ENCODE results near the gene PRCP.

Gene PRCP

GRCh38 chr11:82890002-82890341 is 10.3 kb downstream of the PRCP start:
- Histone ChIP-seq H3K4me1 (ENCODE audit: control insufficient read depth, insufficient read depth, low read length) (no peaks in the 10 kb centered on the region), H3K9me3 (ENCODE audit: control insufficient read depth, low read length) (no peaks in the 10 kb centered on the region), H3K36me3 (ENCODE audit: control insufficient read depth, insufficient read depth, low read length) (no peaks in the 10 kb centered on the region), H3K27me3 (ENCODE audit: control insufficient read depth, insufficient read depth, low read length) (no peaks in the 10 kb centered on the region), H3K9ac (ENCODE audit: low read length) (no peak overlapping the region), H3K4me3 (ENCODE audit: low read length) (no peak overlapping the region)

- no peaks in the 10 kb centered on the region for H3K36me3 ChIP-seq (ENCODE audit: control insufficient read depth, insufficient read depth, low read length)
- H3K9ac ChIP-seq (ENCODE audit: low read length) = no peak overlapping the region
- H3K9me3 ChIP-seq (ENCODE audit: control insufficient read depth, low read length) = no peaks in the 10 kb centered on the region
- H3K4me3 ChIP-seq (ENCODE audit: low read length) = no peak overlapping the region
- no peaks in the 10 kb centered on the region for H3K27me3 ChIP-seq (ENCODE audit: control insufficient read depth, insufficient read depth, low read length)
- H3K4me1 ChIP-seq (ENCODE audit: control insufficient read depth, insufficient read depth, low read length) = no peaks in the 10 kb centered on the region
Observed at GRCh38 chr11:82889133-82890001, 10.9 kb downstream of the PRCP start.

GRCh38 chr11:82883853-82884252 is 16.4 kb downstream of the PRCP start:
- H3K27me3 ChIP-seq (ENCODE audit: control insufficient read depth, insufficient read depth, low read length) = no peaks in the 10 kb centered on the region
- H3K36me3 ChIP-seq (ENCODE audit: control insufficient read depth, insufficient read depth, low read length) = no peaks in the 10 kb centered on the region
- H3K9ac ChIP-seq (ENCODE audit: low read length) = no peak overlapping the region
- H3K9me3 ChIP-seq (ENCODE audit: control insufficient read depth, low read length) = no peaks in the 10 kb centered on the region
- no peaks in the 10 kb centered on the region for H3K4me1 ChIP-seq (ENCODE audit: control insufficient read depth, insufficient read depth, low read length)
- no peak overlapping the region for H3K4me3 ChIP-seq (ENCODE audit: low read length)

DNA sequence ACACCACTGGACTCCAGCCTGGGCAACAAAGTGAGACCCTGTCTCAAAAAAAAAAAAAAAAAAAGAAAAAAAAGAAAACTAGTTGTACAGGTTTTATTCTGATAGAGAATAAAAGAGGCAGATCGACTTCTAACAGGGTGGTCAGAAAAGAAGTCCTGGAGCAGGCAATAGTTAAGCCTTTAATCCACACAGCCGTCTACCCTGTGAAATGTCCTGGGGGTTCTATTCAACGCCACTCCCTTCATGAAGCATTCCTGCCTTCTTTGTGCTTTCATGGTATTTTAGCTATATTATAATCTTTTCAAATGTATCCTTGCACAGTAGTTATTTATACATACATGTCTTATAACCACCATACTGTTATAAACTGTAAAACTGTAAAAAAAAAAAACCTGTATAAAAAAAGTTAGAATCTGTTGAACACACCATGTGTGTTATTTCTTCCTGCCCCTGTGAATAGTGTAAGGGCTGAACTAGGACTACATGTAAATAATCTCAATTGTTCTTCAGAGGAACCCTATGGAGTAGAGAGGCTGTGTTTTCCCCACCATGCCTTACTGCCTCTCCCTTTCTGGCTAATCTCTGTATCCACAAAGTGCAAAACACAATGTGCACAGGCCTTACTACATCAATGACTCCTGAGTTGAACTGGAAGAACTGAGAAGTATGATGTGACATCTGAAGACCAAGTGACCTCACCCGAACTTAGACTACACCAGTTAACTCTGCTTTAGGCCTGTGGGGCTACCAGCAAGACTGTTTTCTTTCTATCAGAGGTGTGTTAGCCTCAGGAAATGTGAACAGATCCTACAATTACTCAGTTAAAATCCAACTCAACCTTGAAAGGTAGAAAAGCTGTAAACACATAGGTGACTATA is 25.3 kb downstream of the PRCP start:
- Histone ChIP-seq H3K36me3 (ENCODE audit: control insufficient read depth, insufficient read depth, low read length) (no peaks in the 10 kb centered on the region), H3K9me3 (ENCODE audit: control insufficient read depth, low read length) (no peaks in the 10 kb centered on the region), H3K9ac (ENCODE audit: low read length) (no peak overlapping the region), H3K4me3 (ENCODE audit: low read length) (no peak overlapping the region), H3K27me3 (ENCODE audit: control insufficient read depth, insufficient read depth, low read length) (no peaks in the 10 kb centered on the region), H3K4me1 (ENCODE audit: control insufficient read depth, insufficient read depth, low read length) (no peaks in the 10 kb centered on the region)

- H3K9me3 ChIP-seq (ENCODE audit: control insufficient read depth, low read length) = no peaks in the 10 kb centered on the region
- no peaks in the 10 kb centered on the region for H3K36me3 ChIP-seq (ENCODE audit: control insufficient read depth, insufficient read depth, low read length)
- no peak overlapping the region for H3K9ac ChIP-seq (ENCODE audit: low read length)
- H3K4me1 ChIP-seq (ENCODE audit: control insufficient read depth, insufficient read depth, low read length) = no peaks in the 10 kb centered on the region
- H3K27me3 ChIP-seq (ENCODE audit: control insufficient read depth, insufficient read depth, low read length) = no peaks in the 10 kb centered on the region
- H3K4me3 ChIP-seq (ENCODE audit: low read length) = no peak overlapping the region
Observed at GRCh38 chr11:82873919-82874333, 26.3 kb downstream of the PRCP start.

- Histone ChIP-seq H3K9ac (ENCODE audit: low read length) (no peak overlapping the region), H3K4me3 (ENCODE audit: low read length) (no peak overlapping the region), H3K36me3 (ENCODE audit: control insufficient read depth, insufficient read depth, low read length) (no peaks in the 10 kb centered on the region), H3K27me3 (ENCODE audit: control insufficient read depth, insufficient read depth, low read length) (no peaks in the 10 kb centered on the region), H3K4me1 (ENCODE audit: control insufficient read depth, insufficient read depth, low read length) (no peaks in the 10 kb centered on the region), H3K9me3 (ENCODE audit: control insufficient read depth, low read length) (no peaks in the 10 kb centered on the region)
Observed at GRCh38 chr11:82872377-82873150, 27.7 kb downstream of the PRCP start.

DNA sequence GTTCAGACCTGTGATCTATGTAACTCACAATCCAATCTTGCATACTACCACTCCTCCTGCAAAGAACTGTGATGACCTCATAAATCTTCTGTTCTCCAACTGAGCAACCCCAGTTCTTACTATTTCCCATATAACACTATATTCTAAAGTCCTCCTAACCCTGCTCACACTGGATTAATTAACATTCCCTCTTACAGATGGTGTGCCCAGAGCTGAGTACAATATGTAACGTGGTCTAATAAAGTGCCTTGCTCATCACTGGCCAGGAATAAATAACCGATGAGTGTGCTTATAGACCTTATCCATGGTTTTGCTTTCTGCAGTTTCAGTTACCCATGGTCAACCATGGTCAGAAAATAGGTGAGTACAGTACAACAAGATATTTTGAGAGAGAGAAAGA is 28.6 kb downstream of the PRCP start:
- H3K9ac ChIP-seq (ENCODE audit: low read length) = no peak overlapping the region
- no peaks in the 10 kb centered on the region for H3K9me3 ChIP-seq (ENCODE audit: control insufficient read depth, low read length)

DNA sequence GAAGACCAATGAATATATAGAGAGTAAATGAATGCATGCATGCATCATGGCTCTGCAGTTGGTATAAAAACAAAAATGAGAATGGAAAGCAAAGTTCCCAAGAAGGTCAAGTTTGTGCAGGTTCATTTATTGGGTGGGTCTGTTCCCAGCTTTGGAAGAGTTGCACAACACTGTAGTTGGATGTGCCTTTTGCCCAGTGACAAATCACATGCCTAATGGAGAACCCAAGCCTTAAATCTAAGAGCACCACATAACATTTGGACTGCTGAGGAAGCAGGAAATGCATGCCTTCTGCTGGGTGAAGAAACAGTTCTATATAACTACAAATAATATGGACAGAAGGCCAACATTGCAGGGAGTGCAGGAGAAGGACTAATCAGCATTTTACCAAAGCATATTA is 30.6 kb downstream of the PRCP start:
- H3K9ac ChIP-seq (ENCODE audit: low read length) = no peak overlapping the region
- H3K4me3 ChIP-seq (ENCODE audit: low read length) = no peak overlapping the region
- no peaks in the 10 kb centered on the region for H3K36me3 ChIP-seq (ENCODE audit: control insufficient read depth, insufficient read depth, low read length)
- H3K4me1 ChIP-seq (ENCODE audit: control insufficient read depth, insufficient read depth, low read length) = no peaks in the 10 kb centered on the region
- no peaks in the 10 kb centered on the region for H3K9me3 ChIP-seq (ENCODE audit: control insufficient read depth, low read length)
- H3K27me3 ChIP-seq (ENCODE audit: control insufficient read depth, insufficient read depth, low read length) = no peaks in the 10 kb centered on the region

More for the DNA sequence above, 28.6 kb downstream of the PRCP start:
- Histone ChIP-seq H3K4me1 (ENCODE audit: control insufficient read depth, insufficient read depth, low read length) (no peaks in the 10 kb centered on the region), H3K27me3 (ENCODE audit: control insufficient read depth, insufficient read depth, low read length) (no peaks in the 10 kb centered on the region), H3K36me3 (ENCODE audit: control insufficient read depth, insufficient read depth, low read length) (no peaks in the 10 kb centered on the region), H3K4me3 (ENCODE audit: low read length) (no peak overlapping the region)

DNA sequence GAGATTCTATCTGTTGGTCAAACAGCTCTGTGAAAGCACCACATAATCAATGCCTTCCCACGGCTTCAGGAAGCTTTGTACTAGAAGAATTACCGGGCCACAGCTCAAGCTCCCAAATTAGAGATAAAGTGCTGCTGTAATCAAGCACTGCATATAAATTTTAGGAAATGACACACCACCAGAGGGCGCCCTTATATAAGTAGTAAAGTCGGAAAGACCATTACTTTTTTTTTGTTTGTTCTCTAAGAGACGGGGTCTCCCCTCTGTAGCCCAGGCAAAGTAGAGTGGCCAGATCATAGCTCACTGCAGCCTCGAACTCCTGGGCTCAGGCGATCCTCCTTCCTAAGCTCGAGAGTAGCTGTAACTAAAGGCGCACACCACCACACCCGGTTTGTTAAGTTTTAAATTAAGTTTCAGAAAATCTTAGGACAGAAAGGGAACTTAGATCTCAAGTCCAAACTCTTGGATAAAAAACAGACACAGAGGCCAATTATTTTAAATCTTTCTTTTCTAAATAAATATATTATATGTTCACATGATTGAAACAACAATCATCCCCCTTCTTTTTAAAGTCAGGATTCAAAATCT is 32.6 kb downstream of the PRCP start:
- Histone ChIP-seq H3K4me1 (ENCODE audit: control insufficient read depth, insufficient read depth, low read length) (no peaks in the 10 kb centered on the region), H3K9ac (ENCODE audit: low read length) (peak overlapping the region; percentile 40), H3K4me3 (ENCODE audit: low read length) (no peak overlapping the region), H3K9me3 (ENCODE audit: control insufficient read depth, low read length) (no peaks in the 10 kb centered on the region), H3K27me3 (ENCODE audit: control insufficient read depth, insufficient read depth, low read length) (no peaks in the 10 kb centered on the region), H3K36me3 (ENCODE audit: control insufficient read depth, insufficient read depth, low read length) (no peaks in the 10 kb centered on the region)

GRCh38 chr11:82865841-82866240 is 34.4 kb downstream of the PRCP start:
- no peaks in the 10 kb centered on the region for H3K9me3 ChIP-seq (ENCODE audit: control insufficient read depth, low read length)
- H3K4me3 ChIP-seq (ENCODE audit: low read length) = no peak overlapping the region
- H3K27me3 ChIP-seq (ENCODE audit: control insufficient read depth, insufficient read depth, low read length) = no peaks in the 10 kb centered on the region
- H3K4me1 ChIP-seq (ENCODE audit: control insufficient read depth, insufficient read depth, low read length) = no peaks in the 10 kb centered on the region
- no peaks in the 10 kb centered on the region for H3K36me3 ChIP-seq (ENCODE audit: control insufficient read depth, insufficient read depth, low read length)
- H3K9ac ChIP-seq (ENCODE audit: low read length) = no peak overlapping the region

DNA sequence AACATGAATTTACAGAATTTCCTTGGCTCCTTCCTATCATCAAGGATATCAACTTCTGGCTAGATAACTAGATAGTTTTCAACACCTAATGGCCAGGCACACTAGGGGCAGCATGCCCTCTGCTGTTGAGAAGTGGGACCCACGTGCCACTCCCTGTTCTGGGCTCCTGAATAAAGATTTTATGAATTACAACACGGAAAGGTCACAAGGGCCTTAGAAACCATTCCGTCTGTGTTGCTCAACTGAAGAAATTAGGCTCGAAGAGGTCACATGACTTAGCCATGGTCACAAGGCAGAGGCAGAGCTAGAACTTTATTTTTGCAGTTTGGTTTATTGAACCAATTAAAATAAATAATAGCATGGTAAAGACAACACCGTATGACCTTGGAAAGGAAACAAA is 36.0 kb downstream of the PRCP start:
- H3K4me1 ChIP-seq (ENCODE audit: control insufficient read depth, insufficient read depth, low read length) = no peaks in the 10 kb centered on the region
- no peak overlapping the region for H3K9ac ChIP-seq (ENCODE audit: low read length)
- H3K9me3 ChIP-seq (ENCODE audit: control insufficient read depth, low read length) = no peaks in the 10 kb centered on the region
- no peak overlapping the region for H3K4me3 ChIP-seq (ENCODE audit: low read length)
- H3K27me3 ChIP-seq (ENCODE audit: control insufficient read depth, insufficient read depth, low read length) = no peaks in the 10 kb centered on the region
- no peaks in the 10 kb centered on the region for H3K36me3 ChIP-seq (ENCODE audit: control insufficient read depth, insufficient read depth, low read length)

Data from mucosa of stomach (tissue), 1 donor.